Measurements from ENCODE around the gene PLA2R1.

GRCh38 chr2:159891917-159892730 is 170.3 kb downstream of the PLA2R1 start:
- TF ChIP-seq POLR2AphosphoS5 (IDR thresholded peaks at IDR 0.05; ENCODE audit: low read depth, low read length) (no peak), CTCF (IDR thresholded peaks at IDR 0.05) (no peak), REST (IDR thresholded peaks at IDR 0.05; ENCODE audit: insufficient read depth in 1 of 2, low read depth in 2 of 2, low read length in 1 of 2) (no peak)

All from Panc1 (cell line).